ENCODE results near the gene SRRT.

SRRT gene

DNA sequence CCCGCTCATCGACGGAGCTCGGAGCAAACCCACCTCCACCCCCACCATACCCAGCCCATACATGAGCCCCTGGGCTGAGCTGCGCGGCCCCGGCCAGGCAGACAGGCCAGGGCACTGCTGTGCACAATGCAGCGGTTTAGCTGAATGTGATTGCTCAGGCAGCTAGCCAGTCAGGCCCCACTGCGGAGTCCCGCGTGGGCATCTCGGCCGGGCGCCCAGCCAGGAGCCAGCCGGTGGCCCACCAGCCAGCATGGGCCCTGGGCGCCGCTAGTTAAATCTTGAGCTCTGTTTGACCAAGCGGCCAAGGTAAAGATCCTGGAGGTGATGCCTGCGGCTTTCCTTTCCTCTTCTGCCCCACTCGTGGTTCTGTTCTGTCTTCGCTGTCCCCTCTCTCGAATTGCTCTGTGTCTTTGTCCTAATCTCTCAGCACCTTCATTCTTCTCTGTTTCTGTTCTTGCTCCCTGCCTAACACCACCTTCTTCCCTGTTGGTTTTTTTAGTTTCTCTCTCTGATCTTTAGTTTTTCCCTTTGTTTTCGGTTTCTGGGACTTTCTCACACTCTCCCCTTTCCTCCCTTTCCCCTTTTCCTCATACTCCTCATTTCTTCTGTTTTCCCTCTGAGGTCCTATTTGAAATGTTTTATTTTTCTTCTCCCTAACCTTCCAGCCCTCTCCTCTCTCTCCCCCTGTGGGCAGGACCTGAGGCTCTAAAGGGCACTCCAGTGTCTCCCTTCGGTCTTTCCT is 8.1 kb downstream of the SRRT start:
- no peak for DNase-seq

DNA sequence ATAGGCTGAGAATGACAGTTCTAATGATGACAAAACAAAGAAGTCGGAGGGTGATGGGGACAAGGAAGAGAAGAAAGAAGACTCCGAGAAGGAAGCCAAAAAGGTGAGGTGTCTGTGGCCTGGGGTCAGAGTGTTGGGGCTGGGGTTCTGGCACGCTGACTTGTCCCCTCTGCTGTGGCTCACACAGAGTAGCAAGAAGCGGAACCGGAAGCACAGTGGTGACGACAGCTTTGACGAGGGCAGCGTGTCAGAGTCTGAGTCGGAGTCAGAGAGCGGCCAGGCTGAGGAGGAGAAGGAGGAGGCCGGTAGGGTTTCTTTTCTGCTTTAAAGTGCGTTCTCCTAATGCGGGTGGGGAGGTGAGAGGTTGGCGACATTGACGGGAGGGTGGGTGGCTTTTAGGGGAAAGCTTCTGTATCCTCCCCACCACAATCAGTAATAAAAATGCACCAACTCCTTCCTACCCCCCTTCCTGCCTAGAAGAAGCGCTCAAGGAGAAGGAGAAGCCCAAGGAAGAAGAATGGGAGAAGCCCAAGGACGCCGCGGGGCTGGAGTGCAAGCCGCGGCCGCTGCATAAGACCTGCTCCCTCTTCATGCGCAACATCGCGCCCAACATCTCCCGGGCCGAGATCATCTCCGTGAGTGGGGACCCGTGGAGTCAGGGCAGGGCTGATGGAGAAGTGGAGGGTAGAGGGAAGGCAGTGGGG is 10.0 kb downstream of the SRRT start:
- no peak for DNase-seq

DNA sequence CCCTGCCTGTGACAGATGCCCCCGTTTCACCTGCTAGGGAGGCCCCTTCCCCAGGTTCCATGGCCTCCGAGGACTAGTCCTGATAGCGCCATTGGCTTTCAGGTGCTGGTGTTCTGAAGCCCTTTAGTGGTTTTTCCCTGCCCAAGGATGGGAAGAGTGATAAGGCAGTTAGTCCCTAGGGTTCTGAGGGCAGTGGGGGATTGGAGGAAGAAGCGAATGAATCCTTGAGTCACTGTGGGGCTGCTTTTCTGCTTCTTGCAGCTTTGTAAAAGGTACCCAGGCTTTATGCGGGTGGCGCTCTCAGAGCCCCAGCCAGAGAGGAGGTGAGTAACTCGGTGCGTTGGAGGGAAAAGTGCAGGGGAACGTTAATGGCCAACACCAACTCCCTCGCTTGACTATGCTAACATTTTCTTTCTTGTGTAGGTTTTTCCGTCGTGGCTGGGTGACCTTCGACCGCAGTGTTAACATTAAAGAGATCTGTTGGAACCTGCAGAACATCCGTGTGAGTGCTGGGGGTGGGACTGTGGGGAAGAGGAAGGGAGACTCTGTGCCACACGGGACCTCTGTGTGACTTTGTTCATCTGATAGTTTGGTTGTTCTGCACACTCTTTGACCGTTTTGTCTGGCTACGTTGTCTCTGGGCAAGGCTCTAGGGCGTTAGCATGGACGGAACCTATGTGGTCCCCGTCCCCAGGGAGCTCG is 10.7 kb downstream of the SRRT start:
- no peak for DNase-seq

DNA sequence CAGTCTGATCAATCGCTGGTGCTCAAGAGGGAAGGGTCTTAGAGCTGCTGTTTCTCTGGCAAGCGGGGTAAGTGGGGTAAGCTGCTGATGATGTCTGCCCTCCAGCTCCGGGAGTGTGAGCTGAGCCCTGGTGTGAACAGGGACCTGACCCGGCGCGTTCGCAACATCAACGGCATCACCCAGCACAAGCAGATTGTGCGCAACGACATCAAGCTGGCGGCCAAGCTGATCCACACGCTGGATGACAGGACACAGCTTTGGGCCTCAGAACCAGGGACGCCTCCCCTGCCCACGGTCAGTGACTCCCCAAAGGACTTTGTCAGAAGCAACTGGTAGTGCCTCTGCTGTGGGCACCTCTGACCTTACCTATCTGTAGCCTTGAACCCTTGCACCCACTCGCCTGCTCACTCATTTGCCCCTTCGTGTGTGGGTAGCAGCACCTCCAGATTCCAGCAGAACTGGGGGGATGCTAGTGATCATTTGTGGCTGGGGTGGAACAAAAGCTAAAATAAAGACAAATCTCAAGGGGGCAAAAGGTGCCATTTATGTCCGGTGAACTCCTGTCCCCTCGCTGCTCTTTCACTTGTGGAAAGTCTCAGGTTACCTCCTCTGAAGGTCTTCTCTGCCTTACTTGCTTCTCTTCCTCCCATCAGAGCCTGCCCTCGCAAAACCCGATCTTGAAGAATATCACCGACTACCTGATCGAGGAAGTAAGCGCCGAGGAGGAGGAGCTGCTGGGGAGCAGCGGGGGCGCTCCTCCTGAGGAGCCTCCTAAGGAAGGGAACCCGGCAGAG is 11.4 kb downstream of the SRRT start:
- no peak for DNase-seq

DNA sequence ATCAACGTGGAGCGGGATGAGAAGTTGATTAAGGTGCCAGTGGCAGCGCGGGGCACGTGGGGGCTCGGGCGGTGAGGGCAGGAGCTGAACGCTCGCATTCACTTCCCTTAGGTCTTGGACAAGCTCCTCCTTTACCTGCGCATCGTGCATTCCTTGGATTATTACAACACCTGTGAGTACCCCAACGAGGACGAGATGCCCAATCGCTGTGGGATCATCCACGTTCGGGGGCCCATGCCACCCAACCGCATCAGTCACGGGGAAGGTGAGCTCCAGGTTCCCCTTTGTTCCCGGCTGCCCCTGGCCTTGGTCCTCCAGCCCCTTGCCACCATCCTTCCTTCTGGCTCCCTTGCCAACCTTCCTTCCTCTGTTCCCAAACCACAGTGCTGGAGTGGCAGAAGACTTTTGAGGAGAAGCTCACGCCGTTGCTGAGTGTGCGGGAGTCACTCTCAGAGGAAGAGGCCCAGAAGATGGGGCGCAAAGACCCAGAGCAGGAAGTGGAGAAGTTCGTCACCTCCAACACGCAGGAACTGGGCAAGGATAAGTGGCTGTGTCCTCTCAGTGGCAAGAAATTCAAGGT is 12.1 kb downstream of the SRRT start:
- no peak for DNase-seq

DNA sequence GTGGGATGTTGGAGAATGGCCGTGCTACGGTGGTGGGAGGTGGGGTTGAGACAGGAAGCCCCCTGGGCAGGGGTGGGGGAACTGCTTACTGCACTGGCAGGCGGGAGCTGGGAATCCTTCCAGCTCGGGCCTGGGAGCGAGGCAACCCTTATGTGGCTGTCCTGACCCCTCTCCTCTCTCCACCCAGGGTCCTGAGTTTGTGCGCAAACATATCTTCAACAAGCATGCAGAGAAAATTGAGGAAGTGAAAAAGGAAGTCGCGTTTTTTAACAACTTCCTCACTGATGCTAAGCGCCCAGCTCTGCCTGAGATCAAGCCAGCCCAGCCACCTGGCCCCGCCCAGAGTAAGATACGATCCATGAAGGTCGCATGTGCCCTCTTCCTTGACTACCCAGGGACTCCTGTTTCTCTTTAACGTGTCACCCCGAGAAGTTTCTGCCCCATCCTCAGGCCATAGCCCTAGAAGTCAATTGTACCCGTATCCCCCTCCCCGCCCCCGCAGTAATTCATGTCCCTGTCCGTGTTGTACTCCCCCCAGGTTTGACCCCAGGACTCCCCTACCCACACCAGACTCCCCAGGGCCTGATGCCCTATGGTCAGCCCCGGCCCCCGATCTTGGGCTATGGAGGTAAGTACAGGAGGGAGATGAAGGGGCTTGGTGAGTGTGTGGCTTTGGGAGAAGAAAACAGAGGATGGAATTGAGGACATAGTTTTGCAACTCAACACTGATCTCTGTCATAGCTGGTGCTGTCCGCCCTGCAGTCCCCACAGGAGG is 12.8 kb downstream of the SRRT start:
- DNase-seq, result no peak

DNA sequence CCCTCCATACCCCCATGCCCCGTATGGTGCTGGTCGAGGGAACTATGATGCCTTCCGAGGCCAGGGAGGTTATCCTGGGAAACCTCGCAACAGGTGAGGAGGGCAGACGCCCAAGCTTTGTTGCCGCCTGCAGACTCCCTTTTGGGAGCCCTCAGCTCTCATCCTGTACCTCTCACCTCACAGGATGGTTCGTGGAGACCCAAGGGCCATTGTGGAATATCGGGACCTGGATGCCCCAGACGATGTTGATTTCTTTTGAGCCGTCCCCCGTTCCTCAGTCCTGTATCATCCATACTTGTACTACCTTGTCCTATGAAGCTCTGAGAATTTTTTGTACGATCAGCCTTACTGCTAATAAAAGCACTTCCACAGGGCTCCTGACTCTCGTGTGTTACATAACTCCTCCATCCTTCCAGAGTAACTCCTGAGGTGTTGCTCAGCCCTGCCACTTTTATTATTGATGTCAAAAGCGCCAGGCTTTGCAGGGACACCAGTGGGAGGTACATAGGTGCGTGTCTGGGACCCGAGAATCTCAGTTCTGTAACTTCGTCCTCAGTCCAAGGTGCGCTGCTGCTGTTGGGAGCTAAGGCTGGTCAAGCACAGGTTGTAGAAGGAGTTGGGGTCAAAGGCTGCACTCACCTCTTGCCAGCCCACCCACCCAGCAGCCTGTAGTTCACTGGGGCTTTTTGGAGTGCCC is 13.5 kb downstream of the SRRT start:
- no peak for DNase-seq

DNA sequence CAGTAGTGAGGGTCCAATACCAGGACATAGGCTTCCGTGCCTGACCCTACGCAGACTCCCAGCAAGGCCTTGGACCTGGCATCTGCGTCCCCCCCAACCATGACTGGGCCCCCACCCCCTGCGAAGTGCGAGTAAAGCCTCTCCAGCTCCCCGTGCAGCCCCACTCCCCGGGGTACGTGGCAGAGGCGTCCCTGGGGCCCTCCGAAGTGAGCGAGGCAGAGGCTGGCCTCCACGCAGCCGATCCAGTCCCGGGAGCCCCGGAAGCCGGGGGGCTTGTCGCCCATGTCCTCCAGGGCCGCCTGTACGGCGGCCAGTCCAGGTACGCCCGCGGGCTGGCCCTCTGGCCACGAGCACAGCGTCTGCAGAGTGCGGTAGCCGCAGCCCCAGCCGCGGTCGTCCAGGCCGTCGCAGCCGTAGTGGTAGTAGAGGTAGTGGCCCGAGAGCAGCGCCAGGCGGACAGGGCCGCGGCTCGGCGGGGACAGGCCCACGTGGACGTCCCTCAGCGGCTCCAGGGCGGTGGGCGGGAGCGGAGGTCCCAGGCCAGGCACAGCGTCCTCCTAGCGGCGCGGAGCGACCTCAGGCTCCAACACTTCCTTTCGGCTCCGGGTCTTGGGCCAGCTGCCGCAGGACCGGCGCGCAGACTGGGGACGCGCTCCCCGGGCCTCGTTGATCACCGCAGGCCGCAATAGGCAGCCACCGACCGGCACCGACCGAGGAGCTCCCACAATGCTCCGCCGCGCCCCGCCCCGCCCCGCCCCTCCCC is 14.3 kb downstream of the SRRT start, which contains the start of gene UFSP1:
TSS of gene UFSP1 (minus strand) at position 728 of the 763 bp plus-strand sequence. CDS start at position 284, 444 bp downstream.
- no peak for DNase-seq

DNA sequence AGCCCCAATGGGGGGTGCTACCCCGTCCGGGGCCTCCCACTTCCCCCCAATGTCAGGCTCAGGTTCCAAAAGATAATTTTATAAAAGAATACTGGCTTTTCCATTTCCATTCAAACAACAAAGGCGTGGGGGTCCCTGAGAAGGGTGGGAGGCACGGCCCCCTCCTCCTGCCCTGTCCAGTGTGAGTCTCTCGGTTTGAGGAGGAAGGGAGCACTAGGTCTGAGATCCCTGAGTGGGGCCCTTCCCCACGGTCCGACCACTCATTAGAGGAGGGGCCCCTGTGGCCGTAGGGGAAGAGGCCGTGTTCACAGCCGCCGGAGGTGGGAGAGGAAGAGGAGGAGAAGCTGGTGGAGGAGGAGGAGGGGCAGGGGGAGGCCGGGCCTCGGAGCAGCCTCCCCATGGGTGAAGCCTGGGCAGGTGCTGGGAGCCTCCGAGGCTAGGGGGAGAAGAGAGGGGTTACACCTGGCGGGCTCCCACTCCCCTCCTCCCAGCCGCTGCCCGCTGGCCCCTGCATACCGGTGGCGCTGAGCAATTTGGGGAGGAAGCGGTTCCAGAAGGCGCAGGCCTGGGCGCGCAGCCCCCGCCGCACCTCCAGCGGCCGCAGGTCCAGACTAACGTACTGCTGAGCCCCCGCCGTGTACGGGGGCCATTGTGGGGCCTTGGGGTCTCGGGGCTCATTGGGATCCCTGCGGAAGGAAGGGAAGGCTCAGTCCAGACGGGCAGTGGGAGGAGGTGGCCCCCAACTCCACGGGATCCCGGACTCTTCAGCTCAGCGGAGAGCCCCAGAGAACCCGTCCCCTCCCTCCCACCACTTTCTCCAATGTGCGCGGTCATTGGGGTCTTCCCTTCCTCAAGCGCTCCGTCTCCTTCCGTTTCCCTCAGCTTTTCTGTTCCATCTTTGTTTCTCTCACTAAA is 16.0 kb downstream of the SRRT start:
- DNase-seq, result no peak

DNA sequence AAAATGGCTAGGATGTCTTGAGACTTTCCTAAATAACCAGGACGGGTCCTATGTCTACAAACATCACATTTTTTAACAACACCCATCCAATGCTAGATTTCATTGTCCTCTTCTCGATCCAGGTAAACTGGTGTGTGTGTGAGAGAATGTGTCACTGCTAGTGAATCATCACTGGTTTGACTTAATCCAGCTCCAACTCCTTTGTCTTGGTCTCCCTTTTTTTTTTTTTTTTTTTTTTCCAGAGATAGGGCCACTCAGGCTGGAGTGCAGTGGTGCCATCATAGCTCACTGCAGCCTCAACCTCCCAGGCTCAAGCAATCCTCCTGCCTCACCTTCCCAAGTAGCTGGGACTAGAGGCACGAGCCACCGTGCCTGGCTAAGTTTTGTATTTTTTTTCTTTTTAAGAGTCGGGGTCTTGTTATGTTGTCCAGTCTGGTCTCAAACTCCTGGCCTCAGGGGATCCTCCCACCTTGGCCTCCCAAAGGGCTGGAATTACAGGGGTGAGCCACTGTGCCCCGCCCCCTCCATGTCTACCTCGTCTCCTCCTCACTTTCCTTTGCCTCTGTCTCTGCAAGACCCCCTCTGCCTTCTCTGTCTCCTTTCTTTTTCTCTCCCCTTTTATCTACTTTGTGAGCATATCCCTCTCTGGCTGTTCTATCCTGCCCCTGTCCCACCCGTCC is 16.8 kb downstream of the SRRT start:
- no peak for DNase-seq

DNA sequence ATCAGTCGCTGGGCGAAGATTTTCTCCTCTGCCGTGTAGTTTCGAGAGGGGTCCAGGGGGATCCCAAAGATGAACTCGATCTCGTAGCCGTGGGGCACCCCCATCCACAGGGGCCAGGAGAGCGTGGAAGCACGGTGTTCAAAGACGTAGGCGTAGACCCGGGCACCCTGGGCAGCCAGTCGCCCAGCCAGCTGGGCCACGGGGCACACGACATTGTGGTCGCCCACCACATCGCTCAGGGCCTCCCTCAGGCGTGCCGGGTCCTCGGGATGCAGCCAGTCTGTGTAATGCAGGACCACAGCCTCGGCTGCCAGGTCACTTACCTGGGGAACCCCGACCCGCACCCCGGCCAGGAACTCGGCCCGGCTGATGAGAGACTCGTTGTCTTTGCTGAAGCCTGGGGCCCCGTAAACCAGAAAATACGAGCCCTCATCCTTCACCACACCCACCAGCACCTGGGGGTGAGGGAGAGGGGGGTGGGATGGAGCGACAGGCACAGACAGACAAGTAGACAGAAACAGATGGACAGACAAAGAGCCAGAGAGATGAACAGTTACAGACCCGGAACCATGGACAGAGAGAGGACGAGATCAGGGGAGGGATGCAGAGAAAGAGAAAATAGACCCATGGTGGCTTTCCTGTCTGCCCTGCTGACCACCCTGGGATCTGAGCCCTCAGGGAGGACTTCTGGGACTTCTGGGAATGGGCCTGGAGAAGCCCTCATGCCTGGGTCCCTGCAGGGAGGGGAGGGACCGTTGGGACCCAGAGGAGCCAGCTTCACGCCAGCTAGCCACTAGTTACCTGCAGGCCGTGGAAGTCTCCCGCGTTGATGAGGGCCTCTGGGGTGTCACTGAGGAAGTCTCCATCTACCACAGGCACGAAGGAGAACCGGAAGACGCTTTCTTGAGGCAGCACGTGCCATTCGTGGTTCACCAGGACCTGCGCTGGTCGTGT is 17.7 kb downstream of the SRRT start:
- no peak for DNase-seq

DNA sequence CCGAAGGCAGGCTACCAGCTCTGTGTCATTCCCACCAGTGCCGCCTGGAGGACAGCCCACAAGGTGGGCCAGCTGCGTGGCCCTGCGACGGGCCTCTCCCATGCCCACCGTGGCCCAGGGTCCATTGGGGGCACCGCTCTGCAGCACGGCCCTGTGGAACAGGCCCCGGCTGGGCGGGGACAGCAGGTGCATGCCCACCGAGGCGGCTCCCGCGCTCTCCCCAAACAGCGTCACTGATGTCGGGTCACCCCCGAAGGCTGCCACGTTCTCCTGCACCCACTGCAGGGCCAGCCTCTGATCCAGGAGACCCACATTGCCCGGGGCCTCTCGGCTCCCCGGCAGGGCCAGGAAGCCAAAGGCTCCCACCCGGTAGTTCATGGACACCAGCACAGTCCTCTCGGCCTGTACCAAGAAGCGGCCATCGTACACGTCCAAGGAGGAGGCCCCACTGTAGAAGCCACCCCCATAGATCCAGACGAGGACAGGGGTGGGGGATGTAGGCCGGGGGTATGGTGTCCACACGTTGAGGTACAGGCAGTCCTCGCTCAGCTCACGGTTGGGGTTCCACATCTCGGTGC is 18.5 kb downstream of the SRRT start:
- DNase-seq, result no peak

DNA sequence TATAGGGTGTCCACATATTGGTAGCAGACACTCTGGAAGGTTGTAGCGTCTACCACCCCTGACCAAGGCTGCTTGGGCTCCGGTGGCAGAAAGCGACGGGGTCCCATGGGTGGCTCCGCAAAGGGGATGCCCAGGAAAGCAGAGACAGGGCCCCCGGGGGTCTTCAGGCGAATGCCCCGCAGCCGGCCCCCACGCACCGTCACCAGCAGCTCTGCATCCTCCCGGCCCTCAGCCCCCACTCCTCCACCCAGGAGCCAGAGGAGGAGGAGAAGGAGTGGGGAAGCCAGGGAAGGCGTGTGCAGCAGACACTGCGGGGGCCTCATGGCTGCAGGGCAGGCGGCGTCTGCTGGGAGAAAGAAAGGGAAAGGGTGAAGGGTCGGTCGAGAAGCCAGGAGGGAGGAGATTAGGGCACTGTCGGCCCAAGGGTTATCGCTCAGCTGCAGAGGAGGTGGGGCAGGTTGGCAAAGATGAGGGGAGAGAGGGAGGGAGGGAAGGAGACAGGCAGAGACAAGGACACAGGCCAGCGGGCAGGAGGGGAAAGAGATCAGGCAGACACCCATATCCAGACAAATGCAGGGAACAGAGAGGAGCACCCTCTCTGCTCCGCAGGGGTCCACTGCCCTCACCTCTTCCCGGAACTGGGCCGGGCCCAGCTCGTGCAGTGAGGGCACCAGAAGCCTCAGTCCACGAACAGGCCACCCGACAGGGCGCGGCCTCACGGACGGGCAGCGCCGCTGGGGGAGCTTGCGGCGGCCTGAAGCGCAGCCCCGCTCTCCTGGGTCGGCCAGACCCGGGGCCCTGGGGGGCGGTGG is 19.2 kb downstream of the SRRT start:
- no peak for DNase-seq

DNA sequence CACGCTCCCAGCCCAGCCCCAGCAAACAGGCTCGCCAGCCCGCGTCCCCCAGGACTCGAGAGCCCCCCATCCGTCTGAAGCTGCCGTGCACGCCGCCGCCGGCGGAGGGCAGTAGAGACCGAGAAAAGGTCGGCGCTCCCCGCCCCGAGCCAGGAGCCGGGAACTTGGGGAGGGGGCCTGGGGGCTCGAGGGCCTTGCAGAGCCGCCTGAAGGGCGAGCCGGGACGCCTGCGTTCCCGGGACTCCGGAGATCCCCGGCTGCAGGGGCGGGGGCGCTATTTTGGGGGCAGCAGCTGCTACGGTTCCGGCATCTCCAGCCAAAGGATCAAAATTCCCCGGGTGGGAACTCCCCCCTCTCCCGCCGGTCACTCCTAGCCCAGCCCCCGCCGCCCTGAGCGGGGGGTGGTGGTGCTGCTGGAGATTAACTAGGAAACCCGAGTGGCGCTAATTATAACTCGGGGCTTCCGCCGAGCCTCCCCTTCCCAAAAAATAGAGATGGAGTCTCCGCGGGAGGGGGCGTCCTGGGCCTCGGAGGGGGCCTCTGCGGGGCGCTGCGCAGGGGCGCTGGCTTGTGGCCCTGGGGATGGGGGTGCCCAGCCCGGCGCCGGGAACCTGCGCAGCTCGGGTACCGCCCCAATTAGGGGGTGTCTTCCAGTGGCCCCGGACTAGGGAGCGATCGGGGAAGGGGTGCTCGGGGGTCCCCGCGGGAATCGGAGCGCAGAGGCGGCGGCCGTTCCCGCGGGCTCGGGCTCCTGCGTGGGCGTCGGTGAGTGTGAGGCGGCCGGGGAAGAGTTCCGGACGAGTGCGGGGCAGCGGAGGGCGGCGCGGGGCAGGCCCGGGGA is 20.2 kb downstream of the SRRT start:
- no peak for DNase-seq

DNA sequence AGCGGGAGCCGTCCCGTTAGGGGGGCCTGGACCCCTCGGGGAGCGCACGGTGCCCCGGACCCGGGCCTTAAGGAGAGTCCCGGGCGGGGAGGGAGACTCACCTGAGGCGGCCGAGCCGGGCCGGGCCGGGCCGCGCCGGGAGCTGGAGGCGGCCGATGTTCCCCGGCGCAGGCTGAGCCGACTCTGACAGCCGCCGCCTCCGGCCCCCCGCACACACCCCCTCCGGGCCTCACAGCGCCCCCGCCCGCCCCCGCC is 20.7 kb downstream of the SRRT start, which contains the start of gene ACHE:
TSS of gene ACHE (minus strand) at position 188 of the 255 bp plus-strand sequence. CDS start 1,656 bp downstream, outside the sequence.
- no peak for DNase-seq
